Neural cell (in vitro differentiated cells): Measurements from ENCODE around the gene VWC2. TPM values are rescaled to one million over a fixed set of nuclear protein-coding genes. Genes with fewer than 3 reads are reported as not detected.

ENCODE experiments used
- H2AFZ ChIP-seq: fragments of 200-600, 300-800 bp; sonication (generic), shearing (Covaris generic); 2 replicates; pipeline ENCODE4 v1.6.0; 2014; ENCODE audit warnings: low read depth, mild to moderate bottlenecking, antibody characterized with exemption, low read length, moderate library complexity
- H3F3A ChIP-seq: fragments of 200-600 bp; shearing (Covaris generic); 2 replicates; pipeline ENCODE4 v1.6.1; 2016; ENCODE audit warnings: mild to moderate bottlenecking, moderate library complexity, mixed read lengths, antibody characterized with exemption, low read length; ENCODE audit not compliant: insufficient read depth, poor library complexity, severe bottlenecking
- H3K27ac ChIP-seq: fragments of 200-600, 300-800 bp; sonication (generic), shearing (Covaris generic); 2 replicates; pipeline ENCODE4 v1.5.1; 2014; ENCODE audit warnings: mild to moderate bottlenecking, low read length, moderate library complexity
- H3K27me3 ChIP-seq: fragments of 300-800, 200-600 bp; sonication (generic), shearing (Covaris generic); 2 replicates; pipeline ENCODE4 v1.6.0; 2014; ENCODE audit warnings: mild to moderate bottlenecking, low read depth, low read length, moderate library complexity; ENCODE audit not compliant: insufficient read depth
- H3K36me3 ChIP-seq: fragments of 300-800, 200-600 bp; sonication (generic), shearing (Covaris generic); 2 replicates; pipeline ENCODE4 v1.5.1; 2014; ENCODE audit warnings: mild to moderate bottlenecking, antibody characterized with exemption, low read length, moderate library complexity; ENCODE audit not compliant: insufficient read depth
- H3K4me2 ChIP-seq: fragments of 300-800, 200-600 bp; sonication (generic), shearing (Covaris generic); 2 replicates; pipeline ENCODE4 v1.6.0; 2014; ENCODE audit warnings: mild to moderate bottlenecking, low read length
- H3K4me3 ChIP-seq: fragments of 300-800, 200-600 bp; sonication (generic), shearing (Covaris generic); 2 replicates; pipeline ENCODE4 v1.5.1; 2014; ENCODE audit warnings: mild to moderate bottlenecking, low read length, moderate library complexity
- H3K79me2 ChIP-seq: fragments of 200-600 bp; shearing (Covaris generic); replicated peaks from 2 replicates; pipeline ENCODE4 v1.6.0; 2014; ENCODE audit warnings: mild to moderate bottlenecking, low read length, moderate library complexity; ENCODE audit not compliant: insufficient read depth
- H3K9ac ChIP-seq: fragments of 300-800, 200-600 bp; sonication (generic), shearing (Covaris generic); 2 replicates; pipeline ENCODE4 v1.6.1; 2016; ENCODE audit warnings: mild to moderate bottlenecking, low read length, mixed read lengths
- H3K9me2 ChIP-seq: fragments of 200-600 bp; shearing (Covaris generic); 2 replicates; pipeline ENCODE4 v1.6.1; 2016; ENCODE audit warnings: mild to moderate bottlenecking, low read length, mixed read lengths; ENCODE audit not compliant: insufficient read depth
- H3K9me3 ChIP-seq: fragments of 200-600, 300-800 bp; sonication (generic), shearing (Covaris generic); 2 replicates; pipeline ENCODE4 v1.6.1; 2016; ENCODE audit warnings: mild to moderate bottlenecking, mixed run types, low read length, moderate library complexity, mixed read lengths
- H4K20me1 ChIP-seq: fragments of 200-600 bp; shearing (Covaris generic); 2 replicates; pipeline ENCODE4 v1.6.1; 2016; ENCODE audit warnings: mild to moderate bottlenecking, mixed run types; ENCODE audit not compliant: insufficient read depth
- EP300 ChIP-seq: fragments of 450-650 bp; conservative IDR thresholded peaks from 2 replicates; pipeline ENCODE4 v1.6.1; 2014; ENCODE audit warnings: antibody characterized with exemption, mild to moderate bottlenecking, moderate library complexity; ENCODE audit not compliant: poor library complexity, severe bottlenecking
- EZH2 ChIP-seq: fragments of 200-600, 300-800 bp; shearing (Covaris generic), sonication (generic); IDR thresholded peaks from 2 replicates; pipeline ENCODE4 v1.6.1; 2014; ENCODE audit warnings: antibody characterized with exemption, low read length, borderline replicate concordance, mild to moderate bottlenecking; ENCODE audit not compliant: insufficient read depth, poor library complexity, severe bottlenecking
- MXI1 ChIP-seq: fragments of 450-650 bp; conservative IDR thresholded peaks from 2 replicates; pipeline ENCODE4 v1.6.1; 2014; ENCODE audit warnings: antibody characterized with exemption, mild to moderate bottlenecking; ENCODE audit not compliant: poor library complexity, severe bottlenecking
- POLR2AphosphoS5 ChIP-seq: IDR thresholded peaks from 2 replicates; pipeline ENCODE4 v1.6.1; 2012
- RAD21 ChIP-seq: fragments of 450-650 bp; conservative IDR thresholded peaks from 2 replicates; pipeline ENCODE4 v1.6.1; 2014; ENCODE audit warnings: antibody characterized with exemption, mild to moderate bottlenecking, moderate library complexity
- SMC3 ChIP-seq: fragments of 450-650 bp; conservative IDR thresholded peaks from 2 replicates; pipeline ENCODE4 v1.6.1; 2014; ENCODE audit warnings: antibody characterized with exemption, mild to moderate bottlenecking, moderate library complexity; ENCODE audit not compliant: poor library complexity
- TAF1 ChIP-seq: IDR thresholded peaks from 2 replicates; pipeline ENCODE4 v1.6.1; 2012; ENCODE audit warnings: low read depth
- polyA plus RNA-seq: library from polyadenylated mRNA; depleted of rRNA; stranded (reverse); fragments of >200 nt; gene quantifications from 2 replicates; pipeline ENCODE4 v1.2.3, GENCODE V29; 2014
- TF ChIP-seq, protein P1 (sequence below): fragments of 450-650 bp; IDR thresholded peaks from 2 replicates; pipeline ENCODE4 v1.5.1; 2014; ENCODE audit warnings: antibody characterized with exemption, mild to moderate bottlenecking, moderate library complexity; ENCODE audit not compliant: poor library complexity, severe bottlenecking
- TF ChIP-seq, protein P2 (sequence below): IDR thresholded peaks from 2 replicates; pipeline ENCODE4 v1.6.1; 2012; ENCODE audit warnings: borderline replicate concordance

Gene VWC2
- polyA plus RNA-seq, 1 donor from 2014 or later: 4.6 TPM

DNA sequence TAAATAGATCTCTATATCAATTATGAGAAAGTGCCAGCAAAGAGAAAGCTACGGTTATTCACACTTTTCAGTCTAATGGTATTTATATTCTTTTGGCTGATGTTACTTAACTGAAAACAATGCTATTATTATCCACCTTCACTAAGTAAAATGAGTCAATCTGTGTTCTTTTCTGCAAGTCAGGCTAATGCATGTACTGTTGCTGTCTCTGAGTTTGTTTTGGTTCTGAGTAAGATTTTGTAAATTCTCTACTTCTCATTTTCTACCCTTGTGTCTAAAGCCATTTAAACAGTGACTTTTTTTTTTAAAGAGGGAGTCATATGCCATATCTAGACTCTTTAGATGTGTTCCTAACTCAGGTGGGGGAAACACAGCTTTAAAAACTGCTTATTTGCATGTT, 7.5 kb downstream of the VWC2 start:
- no peaks in the 10 kb centered on the region for H3K36me3 ChIP-seq
- H4K20me1 ChIP-seq: no peaks in the 10 kb centered on the region
- no peak overlapping the region for H3K9ac ChIP-seq
- H3K4me2 ChIP-seq: no peak overlapping the region
- no peak overlapping the region for H2AFZ ChIP-seq
- no peak overlapping the region for H3K4me3 ChIP-seq
- H3K27ac ChIP-seq: no peak overlapping the region
- peaks cover 10% of the 10 kb centered on the region for H3K27me3 ChIP-seq
- H3K9me2 ChIP-seq: no peaks in the 10 kb centered on the region
- TF ChIP-seq EP300 (no peak), TAF1 (no peak)
- H3F3A ChIP-seq: no peaks in the 10 kb centered on the region
- peaks cover 5% of the 10 kb centered on the region for H3K79me2 ChIP-seq
- H3K9me3 ChIP-seq: no peaks in the 10 kb centered on the region

DNA sequence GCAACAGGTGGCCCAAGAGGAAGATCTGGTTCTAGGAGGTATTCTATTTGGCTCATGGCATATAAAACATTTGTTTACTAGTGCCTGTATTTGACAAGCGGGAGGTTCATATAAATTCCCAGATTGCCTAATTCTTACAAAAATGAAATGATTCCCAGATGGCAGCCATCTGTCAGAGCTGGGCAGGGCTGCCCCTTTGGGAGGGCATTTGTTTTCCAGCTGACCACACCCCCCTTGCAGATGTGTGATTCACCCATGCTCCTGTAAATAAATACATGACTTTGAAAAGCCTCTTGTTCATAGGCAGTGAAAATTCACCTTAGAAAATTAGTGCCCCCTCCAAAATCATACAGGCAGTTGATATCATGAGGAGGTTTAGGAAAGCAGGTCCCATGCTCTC, 8.6 kb downstream of the VWC2 start:
- H4K20me1 ChIP-seq: no peaks in the 10 kb centered on the region
- no peak for TF ChIP-seq TAF1
- TF ChIP-seq, protein P1, sequence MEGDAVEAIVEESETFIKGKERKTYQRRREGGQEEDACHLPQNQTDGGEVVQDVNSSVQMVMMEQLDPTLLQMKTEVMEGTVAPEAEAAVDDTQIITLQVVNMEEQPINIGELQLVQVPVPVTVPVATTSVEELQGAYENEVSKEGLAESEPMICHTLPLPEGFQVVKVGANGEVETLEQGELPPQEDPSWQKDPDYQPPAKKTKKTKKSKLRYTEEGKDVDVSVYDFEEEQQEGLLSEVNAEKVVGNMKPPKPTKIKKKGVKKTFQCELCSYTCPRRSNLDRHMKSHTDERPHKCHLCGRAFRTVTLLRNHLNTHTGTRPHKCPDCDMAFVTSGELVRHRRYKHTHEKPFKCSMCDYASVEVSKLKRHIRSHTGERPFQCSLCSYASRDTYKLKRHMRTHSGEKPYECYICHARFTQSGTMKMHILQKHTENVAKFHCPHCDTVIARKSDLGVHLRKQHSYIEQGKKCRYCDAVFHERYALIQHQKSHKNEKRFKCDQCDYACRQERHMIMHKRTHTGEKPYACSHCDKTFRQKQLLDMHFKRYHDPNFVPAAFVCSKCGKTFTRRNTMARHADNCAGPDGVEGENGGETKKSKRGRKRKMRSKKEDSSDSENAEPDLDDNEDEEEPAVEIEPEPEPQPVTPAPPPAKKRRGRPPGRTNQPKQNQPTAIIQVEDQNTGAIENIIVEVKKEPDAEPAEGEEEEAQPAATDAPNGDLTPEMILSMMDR: no peak
- no peak for TF ChIP-seq RAD21
- TF ChIP-seq, protein P2, sequence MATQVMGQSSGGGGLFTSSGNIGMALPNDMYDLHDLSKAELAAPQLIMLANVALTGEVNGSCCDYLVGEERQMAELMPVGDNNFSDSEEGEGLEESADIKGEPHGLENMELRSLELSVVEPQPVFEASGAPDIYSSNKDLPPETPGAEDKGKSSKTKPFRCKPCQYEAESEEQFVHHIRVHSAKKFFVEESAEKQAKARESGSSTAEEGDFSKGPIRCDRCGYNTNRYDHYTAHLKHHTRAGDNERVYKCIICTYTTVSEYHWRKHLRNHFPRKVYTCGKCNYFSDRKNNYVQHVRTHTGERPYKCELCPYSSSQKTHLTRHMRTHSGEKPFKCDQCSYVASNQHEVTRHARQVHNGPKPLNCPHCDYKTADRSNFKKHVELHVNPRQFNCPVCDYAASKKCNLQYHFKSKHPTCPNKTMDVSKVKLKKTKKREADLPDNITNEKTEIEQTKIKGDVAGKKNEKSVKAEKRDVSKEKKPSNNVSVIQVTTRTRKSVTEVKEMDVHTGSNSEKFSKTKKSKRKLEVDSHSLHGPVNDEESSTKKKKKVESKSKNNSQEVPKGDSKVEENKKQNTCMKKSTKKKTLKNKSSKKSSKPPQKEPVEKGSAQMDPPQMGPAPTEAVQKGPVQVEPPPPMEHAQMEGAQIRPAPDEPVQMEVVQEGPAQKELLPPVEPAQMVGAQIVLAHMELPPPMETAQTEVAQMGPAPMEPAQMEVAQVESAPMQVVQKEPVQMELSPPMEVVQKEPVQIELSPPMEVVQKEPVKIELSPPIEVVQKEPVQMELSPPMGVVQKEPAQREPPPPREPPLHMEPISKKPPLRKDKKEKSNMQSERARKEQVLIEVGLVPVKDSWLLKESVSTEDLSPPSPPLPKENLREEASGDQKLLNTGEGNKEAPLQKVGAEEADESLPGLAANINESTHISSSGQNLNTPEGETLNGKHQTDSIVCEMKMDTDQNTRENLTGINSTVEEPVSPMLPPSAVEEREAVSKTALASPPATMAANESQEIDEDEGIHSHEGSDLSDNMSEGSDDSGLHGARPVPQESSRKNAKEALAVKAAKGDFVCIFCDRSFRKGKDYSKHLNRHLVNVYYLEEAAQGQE: no peak
- no peak for TF ChIP-seq POLR2AphosphoS5
- TF ChIP-seq SMC3: no peak
- no peak for TF ChIP-seq EP300
- TF ChIP-seq MXI1: no peak
- no peak for TF ChIP-seq EZH2
- H3K4me2 ChIP-seq: no peak overlapping the region
- H3K9me2 ChIP-seq: no peaks in the 10 kb centered on the region
- no peaks in the 10 kb centered on the region for H3F3A ChIP-seq
- no peak overlapping the region for H3K27ac ChIP-seq
- no peaks in the 10 kb centered on the region for H3K36me3 ChIP-seq
- H3K9me3 ChIP-seq: no peaks in the 10 kb centered on the region
- H3K27me3 ChIP-seq: no peaks in the 10 kb centered on the region
- H3K9ac ChIP-seq: no peak overlapping the region
- H3K4me3 ChIP-seq: no peak overlapping the region
- peaks cover 5% of the 10 kb centered on the region for H3K79me2 ChIP-seq
- no peak overlapping the region for H2AFZ ChIP-seq

DNA sequence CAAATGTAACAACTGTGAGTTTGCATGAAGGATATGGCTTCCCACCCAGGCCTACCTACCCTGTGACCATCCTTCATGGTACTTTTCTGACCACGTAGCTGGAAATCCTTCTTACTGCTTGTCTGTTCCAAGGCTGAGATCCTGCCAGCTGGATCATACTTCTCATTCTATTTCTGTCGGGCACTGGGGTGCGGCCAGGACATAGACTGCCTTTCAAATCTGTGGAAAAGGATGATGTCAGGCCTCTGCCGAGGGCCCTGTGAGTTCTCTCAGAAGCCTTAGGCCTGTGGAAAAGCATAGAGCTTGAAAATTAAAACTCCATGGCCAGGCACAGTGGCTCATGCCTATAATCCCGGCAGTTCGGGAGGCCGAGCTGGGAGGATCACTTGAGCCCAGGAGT, 10.0 kb downstream of the VWC2 start:
- Histone ChIP-seq H4K20me1 (no peaks in the 10 kb centered on the region), H3K9me3 (no peaks in the 10 kb centered on the region), H3K4me2 (no peak overlapping the region), H3K79me2 (no peaks in the 10 kb centered on the region), H3K27ac (no peak overlapping the region), H3K9ac (no peak overlapping the region), H3K27me3 (no peaks in the 10 kb centered on the region), H2AFZ (no peak overlapping the region), H3F3A (no peaks in the 10 kb centered on the region), H3K36me3 (no peaks in the 10 kb centered on the region), H3K9me2 (no peaks in the 10 kb centered on the region), H3K4me3 (no peak overlapping the region)
- TF ChIP-seq SMC3 (no peak), MXI1 (no peak), EP300 (no peak), EZH2 (no peak), TAF1 (no peak), POLR2AphosphoS5 (no peak), RAD21 (no peak)
- TF ChIP-seq, protein P1: no peak
- TF ChIP-seq, protein P2: no peak
